Right lobe of liver (tissue), 6 donors: ENCODE data around the gene SCML1. TPM values are rescaled to one million over a fixed set of nuclear protein-coding genes. Genes with fewer than 3 reads are reported as not detected.
A peak's percentile ranks its signal among the peaks of the same experiment; 100 is the strongest.

Experiments
- ATAC-seq, 4 donors: fragments of 200-7000 bp; cut with Tn5 transposase; one replicate each; pipeline ENCODE4 v1.9.1; 2020; ENCODE audit warnings: mild to moderate bottlenecking in 4 of 4, moderate library complexity in 4 of 4
- DNase-seq, 3 donors: peaks; one replicate each; pipeline ENCODE4 v3.0.0-alpha.2; 2020
- H3K27ac ChIP-seq, 3 donors: fragments of 200-600 bp; one replicate each; pipeline ENCODE4 v1.8.0; 2022
- H3K27me3 ChIP-seq, 2 donors: fragments of 200-600 bp; one replicate each; pipeline ENCODE4 v1.8.0; 2022
- H3K36me3 ChIP-seq, 4 donors: fragments of 200-600 bp; sonication (generic) in 1 of 4; one replicate each; pipeline versions ENCODE4 v1.5.1 to v1.8.0; 2017 to 2022; ENCODE audit warnings: control low read depth in 1 of 4
- H3K4me1 ChIP-seq, 4 donors: fragments of 200-600 bp; sonication (generic) in 1 of 4; one replicate each; pipeline versions ENCODE4 v1.5.1 to v1.8.0; 2017 to 2022; ENCODE audit warnings: control low read depth in 1 of 4
- H3K4me3 ChIP-seq, 3 donors: fragments of 200-600 bp; one replicate each; pipeline ENCODE4 v1.8.0; 2022
- H3K9me3 ChIP-seq, 4 donors: fragments of 200-600 bp; sonication (generic) in 1 of 4; one replicate each; pipeline versions ENCODE4 v1.5.1 to v1.8.0; 2017 to 2022; ENCODE audit warnings: control low read depth in 1 of 4
- POLR2A ChIP-seq: fragments of 450-650 bp; IDR thresholded peaks from one replicate; pipeline ENCODE4 v1.6.1; 2017; ENCODE audit warnings: antibody characterized with exemption, mild to moderate bottlenecking
- WGBS: methylation state at CpG from one replicate; pipeline ENCODE4 v1.1.6; 2018; ENCODE audit warnings: low coverage, low lambda C conversion rate; ENCODE audit not compliant: insufficient coverage; ENCODE audit errors: missing lambda C conversion rate; 5-methylcytosine and 5-hydroxymethylcytosine counted together
- intact Hi-C, 2 donors: fragments of 100-400 bp; cut with DNase I; formaldehyde crosslinking; loops; one replicate each; pipeline versions ENCODE4 v1.11.2 to v1.14.1; 2022
- total RNA-seq, 6 experiments: library from RNA; depleted of rRNA in 2 of 6; stranded (reverse); fragments of >200 nt in 2 of 6; fragmentation: NEBNext Ultra II Directional in 3 of 6; extraction: Animal tissue kit (Norgen Biotek cat#: 25700) in 3 of 6; gene quantifications; one replicate each; pipeline versions ENCODE4 v1.1.0 to v1.2.4, GENCODE V29; 2016 to 2023
- TF ChIP-seq, protein P1 (sequence below), 4 donors: fragments of 200-600 bp in 3 of 4; fragments of 450-650 bp in 1 of 4; IDR thresholded peaks; one replicate each; pipeline versions ENCODE4 v1.5.1 to v1.8.0; 2016 to 2022; ENCODE audit warnings: antibody characterized with exemption in 4 of 4, mild to moderate bottlenecking in 2 of 4
- donor health status: DM: no; HTN: yes; CAD: no.
- donor health status: DM: no; HTN: no; CAD: no.
- donor health status: DM: no; HTN: no; CAD: no.
- donor health status: DM: no; HTN: yes; CAD: no.
- donor health status: DM: no; HTN: yes; CAD: no.

The SCML1 gene
- total RNA-seq, 6 experiments from 2014 or later = 7.0 to 15.2 (median 13.8) TPM

DNA sequence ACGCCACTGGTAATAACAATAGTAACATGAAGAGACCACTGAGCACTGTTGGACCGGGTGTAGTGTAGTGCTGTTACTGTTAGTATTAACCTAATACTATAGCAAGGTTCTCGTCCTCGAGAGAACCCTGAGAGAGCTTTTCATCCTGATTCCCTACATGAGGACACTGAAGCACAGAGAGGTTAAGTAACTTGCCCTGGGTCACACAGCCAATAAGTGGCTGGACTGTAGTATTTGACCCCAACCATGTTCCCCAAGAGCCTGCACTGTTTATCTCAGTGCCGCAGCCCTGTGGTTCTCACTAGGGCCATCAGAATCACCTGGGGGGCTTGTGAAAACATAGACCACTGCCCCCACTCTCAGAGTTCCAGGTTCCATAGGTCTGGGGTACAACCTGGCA is 10.4 kb downstream of the SCML1 start:
- intact Hi-C loops = no loop called here
- WGBS = 86% methylated on average over 5 of the region's 5 CpGs
- H3K4me1 ChIP-seq = peaks cover 0 to 23% (median 0%) of the 10 kb centered on the region in 4 donors
- ATAC-seq = no peak
- H3K9me3 ChIP-seq = no peaks in the 10 kb centered on the region
- peaks cover 0 to 5% (median 2%) of the 10 kb centered on the region in 4 donors for H3K36me3 ChIP-seq
- no peaks in the 10 kb centered on the region for H3K27me3 ChIP-seq
- no peak for TF ChIP-seq POLR2A
- TF ChIP-seq, protein P1, sequence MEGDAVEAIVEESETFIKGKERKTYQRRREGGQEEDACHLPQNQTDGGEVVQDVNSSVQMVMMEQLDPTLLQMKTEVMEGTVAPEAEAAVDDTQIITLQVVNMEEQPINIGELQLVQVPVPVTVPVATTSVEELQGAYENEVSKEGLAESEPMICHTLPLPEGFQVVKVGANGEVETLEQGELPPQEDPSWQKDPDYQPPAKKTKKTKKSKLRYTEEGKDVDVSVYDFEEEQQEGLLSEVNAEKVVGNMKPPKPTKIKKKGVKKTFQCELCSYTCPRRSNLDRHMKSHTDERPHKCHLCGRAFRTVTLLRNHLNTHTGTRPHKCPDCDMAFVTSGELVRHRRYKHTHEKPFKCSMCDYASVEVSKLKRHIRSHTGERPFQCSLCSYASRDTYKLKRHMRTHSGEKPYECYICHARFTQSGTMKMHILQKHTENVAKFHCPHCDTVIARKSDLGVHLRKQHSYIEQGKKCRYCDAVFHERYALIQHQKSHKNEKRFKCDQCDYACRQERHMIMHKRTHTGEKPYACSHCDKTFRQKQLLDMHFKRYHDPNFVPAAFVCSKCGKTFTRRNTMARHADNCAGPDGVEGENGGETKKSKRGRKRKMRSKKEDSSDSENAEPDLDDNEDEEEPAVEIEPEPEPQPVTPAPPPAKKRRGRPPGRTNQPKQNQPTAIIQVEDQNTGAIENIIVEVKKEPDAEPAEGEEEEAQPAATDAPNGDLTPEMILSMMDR (IDR thresholded peaks at IDR 0.05) = no peak
- no peak overlapping the region for H3K4me3 ChIP-seq
- no peak for DNase-seq
- H3K27ac ChIP-seq = no peak overlapping the region

DNA sequence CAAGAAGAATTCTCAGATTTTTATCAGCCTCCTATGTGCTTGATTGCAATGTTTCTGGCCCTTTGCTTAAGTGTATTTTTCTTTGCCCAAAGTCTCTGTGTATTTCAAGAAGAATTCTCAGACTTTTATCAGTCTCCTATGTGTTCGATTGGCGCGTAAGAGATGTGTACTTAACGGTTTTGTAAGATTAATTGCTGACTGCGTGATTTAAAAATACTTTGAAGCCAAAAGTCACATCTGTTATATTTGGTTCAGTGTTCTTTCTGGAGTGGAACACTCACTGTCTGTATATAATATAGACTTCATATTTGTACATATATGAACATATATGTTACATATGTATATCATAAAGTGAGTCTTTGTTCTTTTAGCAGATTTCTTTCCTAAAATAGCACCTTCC is 11.4 kb downstream of the SCML1 start:
- H3K9me3 ChIP-seq = no peaks in the 10 kb centered on the region
- H3K36me3 ChIP-seq = peaks cover 0 to 9% (median 2%) of the 10 kb centered on the region in 4 donors
- no peak overlapping the region for H3K4me3 ChIP-seq
- no peak for ATAC-seq
- no peaks in the 10 kb centered on the region for H3K27me3 ChIP-seq
- intact Hi-C loops = no loop called here
- TF ChIP-seq POLR2A = no peak
- TF ChIP-seq, protein P1 (IDR thresholded peaks at IDR 0.05) = no peak
- peaks cover 0 to 20% (median 0%) of the 10 kb centered on the region in 4 donors for H3K4me1 ChIP-seq
- no peak overlapping the region for H3K27ac ChIP-seq
- DNase-seq = no peak
- 38% methylated on average over 5 of the region's 5 CpGs for WGBS

DNA sequence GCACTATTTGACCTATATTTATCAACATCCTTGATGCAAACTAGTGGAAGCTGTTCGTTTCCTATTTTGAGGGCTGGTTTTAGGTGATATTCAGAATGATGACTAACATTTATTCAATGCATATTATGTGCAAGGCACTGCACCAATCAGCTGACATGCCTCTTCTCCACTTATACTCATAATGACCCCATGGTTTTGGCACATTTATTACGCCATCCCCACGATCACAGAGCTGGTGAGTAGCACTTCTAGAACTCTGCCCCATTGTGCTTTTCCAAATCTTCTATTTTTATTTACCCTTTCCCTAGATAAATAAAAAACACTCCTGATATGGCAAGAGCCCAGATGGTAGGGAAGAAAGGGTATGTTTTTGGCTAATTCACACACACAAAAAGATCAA is 13.1 kb downstream of the SCML1 start:
- no peak for DNase-seq
- no peak overlapping the region for H3K27ac ChIP-seq
- TF ChIP-seq, protein P1 (IDR thresholded peaks at IDR 0.05) = no peak
- TF ChIP-seq POLR2A = no peak
- 25% methylated on average over 3 of the region's 3 CpGs for WGBS
- peak; percentile 58 to 83 (median 72) for ATAC-seq
- no peaks in the 10 kb centered on the region for H3K9me3 ChIP-seq
- H3K4me3 ChIP-seq = no peak overlapping the region
- intact Hi-C loops = no loop called here
- no peaks in the 10 kb centered on the region for H3K27me3 ChIP-seq
- H3K36me3 ChIP-seq = peaks cover 0 to 18% (median 2%) of the 10 kb centered on the region in 4 donors
- H3K4me1 ChIP-seq = peaks cover 0 to 6% (median 0%) of the 10 kb centered on the region in 4 donors

DNA sequence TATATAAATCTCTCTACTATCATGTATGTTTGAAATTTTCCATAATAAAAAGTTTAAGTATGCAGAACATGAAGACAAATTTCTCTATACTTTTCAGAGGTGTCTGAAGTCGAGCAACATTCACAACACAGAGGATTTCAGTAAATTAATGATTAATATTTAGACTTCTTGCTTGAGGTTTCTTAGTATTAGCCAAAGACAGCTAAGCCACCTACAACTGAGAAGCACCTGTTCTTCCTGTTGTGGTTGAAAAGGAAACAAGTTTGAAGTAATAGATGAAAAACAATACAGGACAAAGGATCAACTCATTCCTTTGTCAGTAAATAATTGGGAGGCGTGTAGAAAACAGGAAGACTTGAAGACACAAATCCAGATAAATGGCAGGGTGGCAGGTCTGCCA is 21.1 kb downstream of the SCML1 start:
- Histone ChIP-seq H3K27ac (no peak overlapping the region), H3K27me3 (no peaks in the 10 kb centered on the region), H3K4me1 (no peaks in the 10 kb centered on the region), H3K9me3 (no peaks in the 10 kb centered on the region), H3K36me3 (peaks cover 0 to 12% (median 0%) of the 10 kb centered on the region in 4 donors), H3K4me3 (no peak overlapping the region)
- ATAC-seq = no peak
- intact Hi-C loops = no loop called here
- WGBS = 44% methylated on average over 2 of the region's 2 CpGs
- TF ChIP-seq, protein P1 (IDR thresholded peaks at IDR 0.05) = no peak
- TF ChIP-seq POLR2A = no peak
- no peak for DNase-seq

DNA sequence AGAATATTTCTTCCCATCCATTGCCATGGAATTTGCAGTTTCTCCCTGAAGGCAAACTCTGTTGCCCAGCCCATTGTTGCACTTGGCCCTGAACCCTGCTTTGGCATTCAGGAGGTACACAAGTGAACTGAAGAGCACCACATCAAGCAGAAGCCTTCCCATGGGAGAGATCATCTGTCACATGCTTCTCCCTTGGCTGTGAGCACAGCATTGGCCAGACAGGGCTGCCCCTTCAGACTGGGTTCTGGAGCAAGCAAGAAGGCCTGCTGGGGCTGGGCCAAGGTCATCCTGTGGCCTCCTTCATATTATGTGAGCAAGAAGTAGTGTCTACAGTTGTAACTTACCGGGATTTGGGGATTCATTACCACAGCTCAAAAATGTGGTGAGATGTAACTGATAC is 22.7 kb downstream of the SCML1 start:
- Histone ChIP-seq H3K4me3 (no peak overlapping the region), H3K27me3 (no peaks in the 10 kb centered on the region), H3K4me1 (no peaks in the 10 kb centered on the region), H3K9me3 (no peaks in the 10 kb centered on the region), H3K27ac (no peak overlapping the region), H3K36me3 (no peaks in the 10 kb centered on the region)
- TF ChIP-seq, protein P1 (IDR thresholded peaks at IDR 0.05) = no peak
- no peak for TF ChIP-seq POLR2A
- no peak for DNase-seq
- intact Hi-C loops = no loop called here
- no peak for ATAC-seq
- 67% methylated on average over 1 of the region's 1 CpG for WGBS
